Measurements from ENCODE around the gene PPP2CA. TPM values are rescaled to one million over a fixed set of nuclear protein-coding genes. Genes with fewer than 3 reads are reported as not detected.

The PPP2CA gene
- total RNA-seq, 4 donors from 2014 or later, result 89.0 to 142 (median 115) TPM

DNA sequence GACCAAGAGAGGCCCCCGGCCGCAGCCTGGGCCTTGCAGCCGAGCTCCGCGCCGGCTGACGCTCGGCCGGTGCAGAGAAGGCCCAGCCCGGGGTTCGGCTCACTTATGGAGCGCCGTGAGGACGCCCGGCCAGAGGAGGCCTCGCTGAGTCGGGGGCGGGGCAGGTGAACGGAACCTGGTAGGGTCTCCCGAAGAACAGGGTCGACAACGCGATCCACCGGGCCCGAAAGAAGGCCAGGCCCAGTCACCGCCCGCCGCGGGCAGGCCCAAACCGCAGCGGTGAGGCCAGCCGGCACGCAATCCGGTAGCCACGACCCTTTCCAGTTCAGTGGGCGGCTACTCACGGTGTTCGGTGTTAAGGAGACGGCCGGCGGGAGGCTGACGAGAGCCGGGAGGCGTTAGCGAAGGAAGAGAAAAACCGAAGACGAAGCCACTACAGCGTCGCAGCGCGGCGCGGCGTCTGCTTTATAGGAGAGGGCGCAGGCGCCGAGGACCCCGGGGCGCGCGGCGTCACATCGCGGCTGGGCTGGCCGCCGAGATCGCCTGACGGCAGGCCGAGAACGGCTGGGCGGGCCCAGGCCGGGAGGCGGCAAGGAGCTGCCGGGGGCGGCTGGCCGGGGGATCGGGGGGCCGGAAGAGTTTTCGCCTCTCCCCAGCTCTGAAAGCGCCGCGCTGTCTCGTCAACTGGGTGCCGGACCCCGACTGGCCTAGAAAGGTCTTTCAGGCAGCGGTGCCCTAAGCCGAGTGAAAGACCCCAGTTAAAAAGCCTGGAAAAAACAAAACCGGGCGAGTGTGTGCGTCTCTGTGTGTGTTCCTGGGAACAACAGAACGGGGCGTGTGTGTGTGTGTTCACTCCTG is 49.1 kb downstream of the PPP2CA start, which contains the start of gene SKP1:
SKP1 (minus strand) TSS at position 440 of the 858 bp plus-strand sequence. CDS start 2,928 bp downstream, outside the sequence.
- TF ChIP-seq POLR2A (IDR thresholded peaks at IDR 0.05; ENCODE audit: low read depth) (peak; percentile 90), POLR2AphosphoS5 (IDR thresholded peaks at IDR 0.05) (peak; percentile 92 to 100)
- TF ChIP-seq, protein P1, sequence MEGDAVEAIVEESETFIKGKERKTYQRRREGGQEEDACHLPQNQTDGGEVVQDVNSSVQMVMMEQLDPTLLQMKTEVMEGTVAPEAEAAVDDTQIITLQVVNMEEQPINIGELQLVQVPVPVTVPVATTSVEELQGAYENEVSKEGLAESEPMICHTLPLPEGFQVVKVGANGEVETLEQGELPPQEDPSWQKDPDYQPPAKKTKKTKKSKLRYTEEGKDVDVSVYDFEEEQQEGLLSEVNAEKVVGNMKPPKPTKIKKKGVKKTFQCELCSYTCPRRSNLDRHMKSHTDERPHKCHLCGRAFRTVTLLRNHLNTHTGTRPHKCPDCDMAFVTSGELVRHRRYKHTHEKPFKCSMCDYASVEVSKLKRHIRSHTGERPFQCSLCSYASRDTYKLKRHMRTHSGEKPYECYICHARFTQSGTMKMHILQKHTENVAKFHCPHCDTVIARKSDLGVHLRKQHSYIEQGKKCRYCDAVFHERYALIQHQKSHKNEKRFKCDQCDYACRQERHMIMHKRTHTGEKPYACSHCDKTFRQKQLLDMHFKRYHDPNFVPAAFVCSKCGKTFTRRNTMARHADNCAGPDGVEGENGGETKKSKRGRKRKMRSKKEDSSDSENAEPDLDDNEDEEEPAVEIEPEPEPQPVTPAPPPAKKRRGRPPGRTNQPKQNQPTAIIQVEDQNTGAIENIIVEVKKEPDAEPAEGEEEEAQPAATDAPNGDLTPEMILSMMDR (IDR thresholded peaks at IDR 0.05), result no peak
- DNase-seq (ENCODE audit: extremely low spot score), result peak; percentile 93
- peaks cover 33 to 51% (median 46%) of the 10 kb centered on the region in 4 donors for H3K4me1 ChIP-seq
- peak within 1 kb of the TSS; percentile 95 to 99 (median 98) for H3K27ac ChIP-seq (replicated peaks in 1 of 4)
- H3K36me3 ChIP-seq, result peaks cover 8 to 21% (median 19%) of the 10 kb centered on the region in 4 donors
- WGBS, result 0% methylated on average over 1 of the region's 92 CpGs
- intact Hi-C loops (cut with DNase I), result loop anchor here (5.0 to 10.0 kb wide), 2 partner anchors 51 to 398 kb away; partner anchors contain the start of gene PPP2CA
- peak within 1 kb of the TSS; percentile 67 to 94 (median 94) for H3K4me3 ChIP-seq
- no peaks in the 10 kb centered on the region for H3K9me3 ChIP-seq
- no peaks in the 10 kb centered on the region for H3K27me3 ChIP-seq

DNA sequence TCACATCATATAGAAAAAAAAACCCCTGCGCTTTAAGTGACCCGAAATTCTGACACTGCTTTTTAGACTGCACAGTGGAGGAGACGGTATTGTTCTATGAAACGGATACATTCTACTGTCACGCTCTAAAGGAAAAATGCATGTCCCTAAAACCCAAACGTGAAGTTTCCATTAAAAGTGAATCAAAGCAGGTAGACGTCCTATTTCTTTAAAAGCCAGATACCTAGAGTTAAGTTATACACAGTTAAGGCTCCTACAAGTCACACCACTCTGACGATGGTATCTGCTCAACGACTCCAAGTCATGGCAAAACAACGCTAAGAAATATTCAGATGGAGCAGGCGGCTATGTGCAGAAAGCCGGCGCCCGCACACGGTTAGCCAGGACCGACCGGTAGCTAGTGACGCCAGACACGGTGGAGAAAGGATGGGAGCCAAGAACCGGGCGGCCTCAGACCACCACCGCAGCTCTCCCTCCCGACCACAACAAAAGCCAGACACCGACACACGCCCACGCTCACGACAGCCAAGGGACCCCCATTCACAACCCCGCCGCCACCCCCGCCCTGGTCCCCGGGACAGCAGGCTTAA is 49.9 kb downstream of the PPP2CA start:
- no peak for DNase-seq (ENCODE audit: extremely low spot score)
- under 1% methylated on average over 25 of the region's 31 CpGs for whole genome bisulfite sequencing
- H3K36me3 ChIP-seq, result peaks cover 8 to 28% (median 26%) of the 10 kb centered on the region in 4 donors
- H3K4me1 ChIP-seq, result peaks cover 40 to 57% (median 53%) of the 10 kb centered on the region in 4 donors
- no peaks in the 10 kb centered on the region for H3K27me3 ChIP-seq
- H3K9me3 ChIP-seq, result no peaks in the 10 kb centered on the region
- H3K4me3 ChIP-seq, result peak overlapping the region; percentile 67 to 94 (median 94)
- intact Hi-C loops (cut with DNase I), result loop anchor here (5.0 to 10.0 kb wide), 2 partner anchors 51 to 399 kb away; partner anchors contain the start of gene PPP2CA
- H3K27ac ChIP-seq (replicated peaks in 1 of 4), result peak overlapping the region; percentile 95 to 99 (median 98)
- TF ChIP-seq EP300 (IDR thresholded peaks at IDR 0.05), result no peak
- TF ChIP-seq POLR2A (IDR thresholded peaks at IDR 0.05; ENCODE audit: low read depth), result no peak

DNA sequence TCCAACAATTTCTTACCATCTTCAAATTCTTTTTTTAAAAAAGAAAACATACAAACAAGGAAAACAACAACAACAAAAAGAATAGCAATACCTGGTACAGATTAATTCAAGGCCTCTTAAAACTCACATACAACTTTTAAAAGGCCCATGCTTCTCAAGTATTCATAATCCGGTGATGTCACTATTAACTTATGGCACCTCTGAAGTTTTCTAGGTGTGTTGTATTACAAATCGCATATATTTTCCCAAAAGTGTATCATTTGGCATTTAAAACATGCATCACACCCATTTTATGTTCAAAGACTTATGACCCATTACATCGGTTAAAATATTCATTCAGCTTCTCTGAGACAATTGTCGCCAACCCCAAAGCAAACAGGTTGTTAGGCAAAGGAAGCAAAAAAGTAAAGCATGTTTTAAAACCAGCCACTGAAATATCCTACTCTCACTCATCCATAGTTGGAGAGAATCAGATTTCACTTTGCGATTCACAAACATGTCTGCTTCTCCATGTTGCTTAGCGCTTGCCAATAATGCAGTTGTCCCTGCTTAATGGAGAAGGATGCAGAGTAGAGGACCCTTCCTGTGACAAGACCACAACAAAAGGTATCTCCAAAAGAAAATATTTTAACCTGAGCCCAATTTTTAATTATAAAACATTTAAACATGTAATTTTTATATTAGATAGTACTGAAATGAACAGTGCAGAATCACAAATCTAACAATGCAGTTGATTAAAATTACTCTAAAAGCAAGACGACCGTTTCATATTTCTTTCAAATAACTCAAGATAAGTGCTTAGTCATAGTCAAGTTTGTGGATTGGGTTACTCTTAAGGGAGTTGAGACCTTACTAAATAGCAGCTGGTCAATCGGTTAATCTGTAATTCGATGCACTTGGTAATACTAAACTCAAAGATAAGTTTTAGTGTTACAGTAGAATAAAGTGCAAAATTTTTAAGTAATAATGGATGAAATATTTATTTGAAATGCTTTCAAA is 50.7 kb downstream of the PPP2CA start:
- H3K4me1 ChIP-seq, result peaks cover 40 to 64% (median 60%) of the 10 kb centered on the region in 4 donors
- TF ChIP-seq EP300 (IDR thresholded peaks at IDR 0.05), result no peak
- TF ChIP-seq POLR2A (IDR thresholded peaks at IDR 0.05; ENCODE audit: low read depth), result no peak
- no peak for TF ChIP-seq POLR2AphosphoS5 (IDR thresholded peaks at IDR 0.05)
- 23% methylated on average over 10 of the region's 10 CpGs for WGBS
- DNase-seq (ENCODE audit: extremely low spot score), result no peak
- intact Hi-C loops (cut with DNase I), result loop anchor here (5.0 to 10.0 kb wide), 2 partner anchors 52 to 400 kb away; partner anchors contain the start of gene PPP2CA
- peak overlapping the region; percentile 67 to 94 (median 94) for H3K4me3 ChIP-seq
- H3K27ac ChIP-seq (replicated peaks in 1 of 4), result peak overlapping the region; percentile 95 to 99 (median 98)
- no peaks in the 10 kb centered on the region for H3K27me3 ChIP-seq
- peaks cover 13 to 37% (median 35%) of the 10 kb centered on the region in 4 donors for H3K36me3 ChIP-seq
- H3K9me3 ChIP-seq, result no peaks in the 10 kb centered on the region

DNA sequence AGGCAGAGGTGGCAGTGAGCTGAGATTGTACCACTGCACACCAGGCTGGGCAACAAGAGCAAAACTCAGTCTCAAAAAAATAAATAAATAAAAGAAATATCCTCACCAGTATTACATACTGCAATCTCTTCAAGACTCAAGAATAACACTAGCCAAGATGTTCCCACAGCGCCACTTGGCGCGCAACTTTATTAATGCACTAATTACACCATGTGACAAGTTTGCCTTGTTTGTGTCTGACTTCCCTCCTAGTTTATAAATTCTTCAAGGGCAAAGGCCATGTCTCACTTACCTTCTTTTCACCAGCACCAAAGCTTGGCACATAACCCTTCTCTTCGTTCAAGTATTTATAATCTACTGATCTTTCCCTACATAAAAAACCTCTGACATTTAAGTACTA is 53.9 kb downstream of the PPP2CA start:
- peaks cover 40 to 73% (median 52%) of the 10 kb centered on the region in 4 donors for H3K4me1 ChIP-seq

More for the DNA sequence above, 53.9 kb downstream of the PPP2CA start:
- Histone ChIP-seq H3K9me3 (no peaks in the 10 kb centered on the region), H3K4me3 (no peak overlapping the region), H3K27ac (replicated peaks in 1 of 4) (no peak overlapping the region), H3K36me3 (peaks cover 13 to 68% (median 65%) of the 10 kb centered on the region in 4 donors), H3K27me3 (no peaks in the 10 kb centered on the region)
- intact Hi-C loops (cut with DNase I), result loop anchor here (10.0 kb wide), 1 partner anchor 403 kb away; no protein-coding TSS in a partner anchor
- DNase-seq (ENCODE audit: extremely low spot score), result peak; percentile 12
- WGBS, result 90% methylated on average over 4 of the region's 4 CpGs
- TF ChIP-seq, protein P1 (IDR thresholded peaks at IDR 0.05), result no peak
- TF ChIP-seq POLR2AphosphoS5 (IDR thresholded peaks at IDR 0.05) (no peak), EP300 (IDR thresholded peaks at IDR 0.05) (no peak), POLR2A (IDR thresholded peaks at IDR 0.05; ENCODE audit: low read depth) (no peak)
